ENCODE measurements around the gene ADGRG6.
"Not testable (repeated sequence)": the region's sequence is repeated elsewhere in the genome, so short reads cannot be mapped to it uniquely, and the experiment has no call there.

GRCh38 chr6:142283138-142283537, 18.7 kb upstream of the ADGRG6 start:
- not testable (repeated sequence) for TF ChIP-seq CTCF, POLR2A (IDR thresholded peaks at IDR 0.05)

Data from esophagus squamous epithelium (tissue), 4 donors.